SK-N-MC (cell line): ENCODE results near the gene PFKFB3.
"Not testable (repeated sequence)": the region's sequence is repeated elsewhere in the genome, so short reads cannot be mapped to it uniquely, and the experiment has no call there.

ENCODE experiments used
- EZH2 ChIP-seq: fragments of 200-600 bp; sonication (generic); IDR thresholded peaks from one replicate; pipeline ENCODE4 v1.6.1; 2017; ENCODE audit warnings: antibody characterized with exemption
- FOXP2 ChIP-seq: optimal IDR thresholded peaks from 2 replicates; pipeline ENCODE3; 2011; ENCODE audit warnings: mild to moderate bottlenecking, moderate library complexity; ENCODE audit not compliant: insufficient read depth; ENCODE audit errors: extremely low read length, control extremely low read depth
- POLR2AphosphoS5 ChIP-seq: IDR thresholded peaks from 2 replicates; pipeline ENCODE4 v1.6.1; 2012; ENCODE audit warnings: mild to moderate bottlenecking, low read depth, low read length, borderline replicate concordance

GRCh38 chr10:6165933-6166332 is 36.8 kb upstream of the PFKFB3 start:
- not testable (repeated sequence) for TF ChIP-seq EZH2, FOXP2, POLR2AphosphoS5
